Kidney capillary endothelial cell (primary cell): ENCODE measurements around the gene LYSET.
A peak's percentile ranks its signal among the peaks of the same experiment; 100 is the strongest.
"Not testable (repeated sequence)": the region's sequence is repeated elsewhere in the genome, so short reads cannot be mapped to it uniquely, and the experiment has no call there.

Experiments used
- DNase-seq: peaks from one replicate; pipeline ENCODE4 v3.0.0-alpha.2; 2018; ENCODE audit warnings: low spot score

LYSET gene

DNA sequence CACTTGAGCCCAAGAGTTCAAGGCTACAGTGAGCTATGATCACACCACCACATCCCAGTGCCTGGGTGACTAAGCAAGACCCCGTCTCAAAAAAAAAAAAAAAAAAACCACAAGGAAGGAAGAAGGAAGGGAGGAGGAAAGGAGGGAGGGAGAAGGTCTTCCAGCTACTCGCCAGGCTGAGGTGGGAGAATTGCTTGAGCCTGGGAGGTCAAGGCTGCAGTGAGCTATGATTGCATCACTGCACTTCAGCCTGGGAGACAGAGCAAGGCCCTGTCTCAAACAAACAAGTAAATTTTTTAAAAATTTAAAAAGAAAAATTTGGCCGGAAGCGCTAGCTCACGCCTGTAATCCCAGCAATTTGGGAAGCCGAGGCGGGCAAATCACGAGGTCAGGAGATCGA is 16.5 kb upstream of the LYSET start:
- not testable (repeated sequence) for DNase-seq

DNA sequence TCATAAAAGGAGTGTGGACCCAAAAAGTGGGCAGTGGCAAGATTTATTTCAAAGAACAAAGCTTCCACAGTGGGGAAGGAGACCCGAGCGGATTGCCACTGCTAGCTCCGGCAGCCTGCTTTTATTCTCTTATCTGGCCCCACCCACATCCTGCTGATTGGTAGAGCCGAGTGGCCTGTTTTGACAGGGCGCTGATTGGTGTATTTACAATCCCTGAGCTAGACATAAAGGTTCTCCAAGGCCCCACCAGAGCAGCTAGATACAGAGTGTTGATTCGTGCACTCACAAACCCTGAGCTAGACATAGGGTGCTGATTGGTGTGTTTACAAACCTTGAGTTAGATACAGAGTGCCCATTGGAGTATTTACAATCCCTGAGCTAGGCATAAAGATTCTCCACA is 15.5 kb upstream of the LYSET start:
- not testable (repeated sequence) for DNase-seq

DNA sequence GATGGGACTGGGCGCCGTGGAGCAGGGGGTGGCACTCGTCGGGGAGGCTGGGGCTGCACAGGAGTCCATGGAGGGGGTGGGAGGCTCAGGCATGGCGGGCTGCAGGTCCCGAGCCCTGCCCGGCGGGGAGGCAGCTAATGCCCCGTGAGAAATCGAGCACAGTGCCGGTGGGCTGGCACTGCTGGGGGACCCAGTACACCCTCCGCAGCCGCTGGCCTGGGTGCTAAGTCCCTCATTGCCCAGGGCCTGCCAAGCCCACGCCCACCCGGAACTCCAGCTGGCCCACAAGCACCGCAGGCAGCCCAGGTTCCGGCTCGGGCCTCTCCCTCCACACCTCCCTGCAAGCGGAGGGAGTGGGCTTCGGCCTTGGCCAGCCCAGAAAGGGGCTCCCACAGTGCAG is 15.0 kb upstream of the LYSET start:
- DNase-seq: not testable (repeated sequence)

DNA sequence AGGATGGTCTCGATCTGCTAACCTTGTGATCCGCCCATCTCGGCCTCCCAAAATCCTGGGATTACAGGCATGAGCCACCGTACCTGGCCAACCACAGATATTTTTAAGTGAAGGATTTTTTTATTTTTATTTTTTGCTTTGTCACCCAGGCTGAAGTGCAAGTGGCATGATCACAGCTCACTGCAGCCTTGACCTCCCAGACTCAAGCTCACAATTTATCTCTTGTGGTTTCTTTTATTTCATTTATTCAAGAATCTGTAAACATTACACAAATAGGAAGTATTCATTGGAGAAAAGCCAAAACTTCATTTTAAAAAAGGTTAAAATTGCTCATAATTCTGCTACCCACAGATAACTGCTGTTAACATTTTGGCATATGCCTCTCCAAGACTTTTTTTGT is 13.7 kb upstream of the LYSET start:
- DNase-seq: no peak

DNA sequence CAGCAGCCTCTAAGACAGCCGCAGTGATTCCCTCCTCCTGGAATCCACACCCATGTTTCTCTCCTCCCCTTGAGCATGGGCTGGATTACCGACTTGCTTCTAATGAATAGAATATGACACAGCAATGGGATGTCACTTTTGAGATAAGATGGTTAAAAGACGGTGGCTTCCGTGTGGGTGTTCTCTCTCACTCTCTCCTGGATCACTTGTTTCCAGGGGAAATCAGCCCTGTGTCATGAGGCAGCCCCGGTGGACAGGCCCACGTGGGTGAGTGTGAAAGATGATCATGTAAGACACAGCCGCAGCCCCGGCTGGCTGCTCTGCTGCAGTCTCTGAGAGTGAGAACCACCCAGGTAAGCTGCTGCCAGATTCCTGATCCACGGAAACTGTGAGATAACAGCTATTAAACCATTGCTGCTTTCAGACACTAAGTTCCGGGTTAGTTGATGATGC is 11.1 kb upstream of the LYSET start:
- no peak for DNase-seq

DNA sequence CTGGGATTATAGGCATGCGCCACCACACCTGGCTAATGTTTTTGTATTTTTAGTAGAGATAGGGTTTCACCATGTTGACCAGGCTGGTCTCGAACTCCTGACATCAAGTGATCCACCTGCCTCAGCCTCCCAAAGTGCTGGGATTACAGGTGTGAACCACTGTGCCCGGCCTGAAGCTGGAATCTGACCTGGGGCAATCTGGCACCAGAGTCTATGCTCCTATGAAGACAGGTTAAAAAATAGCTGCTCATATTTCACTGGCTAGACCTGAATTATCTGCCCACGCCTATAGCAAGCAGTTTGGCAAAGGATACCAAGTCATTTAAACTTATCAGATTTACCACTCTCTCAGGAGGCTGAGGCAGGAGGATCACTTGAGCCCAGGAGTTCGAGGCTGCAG is 10.4 kb upstream of the LYSET start:
- DNase-seq: not testable (repeated sequence)

DNA sequence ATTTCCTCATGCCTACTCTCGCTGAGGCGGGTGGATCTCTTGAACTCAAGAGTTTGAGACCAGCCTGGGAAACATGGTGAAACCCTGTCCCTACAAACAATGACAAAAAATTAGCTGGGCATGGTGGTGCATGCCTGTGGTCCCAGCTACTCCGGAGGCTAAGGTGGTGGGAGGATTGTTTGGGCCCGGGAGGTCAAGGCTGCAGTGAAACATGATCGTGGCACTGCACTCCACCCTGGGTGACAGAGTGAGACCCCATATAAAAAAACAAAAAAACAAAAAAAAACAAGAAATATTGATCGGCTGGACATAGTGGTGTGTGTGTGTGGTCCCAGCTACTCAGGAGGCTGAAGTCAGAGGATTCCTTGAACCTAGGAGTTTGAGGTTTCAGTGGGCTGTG is 9.6 kb upstream of the LYSET start:
- DNase-seq: no peak

DNA sequence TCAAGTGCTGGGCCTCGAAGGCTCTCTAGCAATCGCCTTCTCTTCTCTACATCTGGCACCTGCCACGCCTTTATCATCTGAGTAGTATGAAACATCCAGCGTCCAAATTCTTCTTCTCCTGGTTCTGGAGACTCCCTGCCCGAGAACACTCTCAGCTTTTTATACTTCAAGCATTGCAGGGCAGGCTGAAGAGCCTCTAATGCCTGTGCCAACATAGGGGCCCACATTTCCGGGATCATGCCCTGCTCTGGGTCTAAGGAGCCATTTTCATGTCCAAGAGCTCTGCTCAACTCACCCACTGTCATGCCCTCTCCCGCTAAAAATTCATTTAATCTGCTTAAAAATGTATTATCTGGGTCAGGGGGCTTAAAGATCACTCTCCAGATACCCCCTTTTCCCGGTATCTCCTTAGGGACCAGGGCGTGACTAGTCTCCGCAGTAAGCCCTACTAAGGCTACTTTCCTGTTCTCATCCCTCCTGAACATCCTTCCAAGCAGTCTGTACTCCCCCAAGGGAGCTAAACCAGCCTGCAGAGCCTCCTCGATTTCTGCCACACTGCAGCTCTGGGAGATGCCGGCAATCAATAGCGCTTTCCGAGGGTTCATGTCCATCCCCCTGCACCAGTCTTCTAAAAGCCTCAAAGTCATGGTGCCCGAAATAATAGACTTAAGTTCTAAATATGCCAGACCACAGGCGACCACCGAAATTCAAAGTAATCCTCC is 1.4 kb upstream of the LYSET start:
- DNase-seq: no peak

DNA sequence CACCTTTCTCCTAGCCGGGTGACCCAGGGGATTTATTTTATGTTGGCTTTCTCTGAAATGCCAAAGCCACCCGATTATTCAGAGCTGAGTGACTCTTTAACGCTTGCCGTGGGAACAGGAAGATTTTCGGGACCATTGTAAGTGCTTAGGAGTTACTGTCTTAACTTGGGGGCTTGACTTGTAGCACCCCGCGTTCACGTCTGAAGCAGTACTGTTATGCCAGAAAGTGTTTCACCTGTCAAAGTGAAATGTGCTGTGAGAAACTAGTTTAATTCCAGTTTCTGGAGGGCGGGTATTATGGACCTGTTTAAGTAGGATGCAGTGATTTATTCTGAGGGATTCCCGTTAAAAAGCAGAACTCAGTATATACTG is 218 bp downstream of the LYSET start:
- no peak for DNase-seq

DNA sequence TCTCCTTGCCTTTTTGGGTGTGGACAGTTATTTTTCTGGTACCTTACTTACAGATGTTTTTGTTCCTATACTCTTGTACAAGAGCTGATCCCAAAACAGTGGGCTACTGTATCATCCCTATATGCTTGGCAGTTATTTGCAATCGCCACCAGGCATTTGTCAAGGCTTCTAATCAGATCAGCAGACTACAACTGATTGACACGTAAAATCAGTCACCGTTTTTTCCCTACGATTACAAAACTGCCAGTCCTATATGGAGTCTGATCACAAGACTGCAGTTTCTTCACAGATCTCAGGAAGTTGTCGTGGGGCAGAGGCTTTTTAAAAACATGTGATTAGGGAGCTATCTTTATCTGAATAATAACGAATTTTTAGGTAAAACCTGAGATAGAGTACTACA is 1.3 kb downstream of the LYSET start:
- DNase-seq: no peak

DNA sequence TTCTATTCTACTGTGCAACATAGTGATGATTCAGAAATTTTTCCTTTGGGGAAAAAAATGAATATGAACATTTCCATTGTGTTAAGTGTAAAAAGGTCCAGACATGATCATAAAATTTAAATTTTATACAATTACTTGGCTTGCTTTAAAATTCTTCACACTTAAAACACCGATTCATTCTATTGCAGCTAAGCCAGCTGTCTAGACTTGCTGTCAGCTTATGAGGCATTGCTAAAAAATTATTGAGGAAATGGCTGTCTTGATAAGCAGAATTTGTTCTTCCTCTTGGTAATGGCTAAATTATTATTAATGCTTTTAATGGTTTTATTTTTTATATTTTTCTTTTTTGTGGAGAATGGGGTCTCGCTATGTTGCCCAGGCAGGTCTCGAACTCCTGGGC is 1.8 kb downstream of the LYSET start:
- DNase-seq: no peak

DNA sequence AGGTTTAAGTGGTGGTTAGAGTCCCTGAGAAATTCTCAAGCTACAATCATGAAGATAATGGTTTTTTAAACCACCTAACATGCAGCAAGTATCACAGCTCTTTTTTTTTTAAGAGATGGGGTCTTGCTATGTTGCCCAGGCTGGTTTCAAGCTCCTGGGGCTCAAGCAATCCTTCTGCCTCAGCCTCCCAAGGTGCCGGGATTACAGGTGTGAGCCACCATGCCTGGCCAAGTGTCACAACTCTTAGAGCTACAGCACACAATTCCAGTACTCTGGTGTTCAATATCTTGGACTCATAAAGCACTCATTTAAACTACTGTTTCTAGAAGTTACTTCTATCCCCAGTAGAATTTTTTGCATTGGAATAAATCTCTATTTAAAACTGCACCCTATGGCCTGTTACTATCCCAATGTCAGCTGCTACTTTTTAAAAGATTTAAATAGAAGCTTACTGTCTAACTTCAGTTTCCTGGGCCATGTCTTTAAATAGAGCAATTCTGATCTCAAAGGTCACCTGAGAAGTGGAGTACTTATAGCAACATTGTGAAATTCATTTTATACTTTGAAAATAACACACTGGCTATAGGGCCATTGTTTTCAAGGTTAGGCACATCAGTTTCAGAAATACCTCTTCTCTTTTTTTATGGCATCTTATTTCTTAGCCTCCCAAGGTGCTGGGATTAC is 10.3 kb downstream of the LYSET start:
- no peak for DNase-seq

DNA sequence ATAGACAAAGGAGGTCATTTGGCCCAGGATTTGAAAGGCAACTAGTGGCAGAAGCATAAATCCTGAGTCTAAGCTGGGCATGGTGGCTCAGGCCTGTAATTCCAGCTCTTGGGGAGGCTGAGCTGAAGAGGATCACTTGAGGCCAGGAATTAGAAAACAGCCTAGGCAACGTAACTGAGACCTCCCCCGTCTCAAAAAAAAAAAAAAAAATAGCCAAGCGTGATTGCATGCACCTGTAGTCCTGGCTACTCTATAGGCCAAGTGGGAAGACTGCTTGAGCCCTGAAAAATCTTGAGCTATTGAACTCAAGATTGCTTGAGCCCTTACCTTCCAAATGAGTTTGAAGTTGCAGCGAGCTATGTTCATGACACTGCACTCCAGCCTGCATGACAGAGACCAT is 13.9 kb downstream of the LYSET start:
- DNase-seq: no peak

DNA sequence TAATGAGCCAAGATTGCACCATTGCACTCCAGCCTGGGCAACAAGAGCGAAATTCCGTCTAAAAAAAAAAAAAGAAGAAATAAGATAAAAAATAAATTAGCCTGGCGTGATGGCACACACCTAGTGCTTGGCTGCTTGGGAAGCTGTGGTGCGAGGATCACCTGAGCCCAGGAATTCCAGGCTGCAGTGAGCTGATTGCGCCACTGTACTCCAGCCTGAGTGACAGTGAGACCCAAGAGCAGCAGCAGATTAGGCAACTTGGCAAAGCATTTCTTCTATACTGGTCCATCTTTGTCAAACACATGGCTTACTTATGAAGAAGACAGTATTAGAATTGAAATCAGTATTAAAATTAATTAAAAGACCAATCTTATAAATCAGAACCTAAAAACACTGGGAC is 15.4 kb downstream of the LYSET start:
- DNase-seq: no peak

DNA sequence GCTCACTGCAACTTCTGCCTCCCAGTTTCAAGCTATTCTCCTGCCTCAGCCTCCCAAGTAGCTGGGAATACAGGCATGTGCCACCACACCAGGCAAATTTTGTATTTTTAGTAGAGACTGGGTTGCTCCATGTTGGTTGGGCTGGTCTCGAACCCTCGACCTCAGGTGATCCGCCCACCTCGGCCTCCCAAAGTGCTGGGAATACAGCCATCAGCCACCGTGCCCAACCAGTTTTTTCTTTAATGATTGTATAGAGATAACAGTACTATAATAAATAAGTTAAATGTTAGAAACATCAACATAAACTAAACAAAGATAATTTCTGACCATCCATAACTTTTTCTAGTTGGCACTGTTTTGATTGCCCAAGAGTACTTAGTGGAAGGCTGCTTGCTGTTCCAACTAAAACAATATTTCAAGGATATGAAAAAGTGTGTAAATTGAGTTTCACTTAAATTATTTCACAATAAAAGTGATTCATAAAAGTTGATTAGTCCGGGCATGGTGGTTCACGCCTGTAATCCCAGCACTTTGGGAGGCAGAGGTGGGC is 16.1 kb downstream of the LYSET start:
- no peak for DNase-seq

DNA sequence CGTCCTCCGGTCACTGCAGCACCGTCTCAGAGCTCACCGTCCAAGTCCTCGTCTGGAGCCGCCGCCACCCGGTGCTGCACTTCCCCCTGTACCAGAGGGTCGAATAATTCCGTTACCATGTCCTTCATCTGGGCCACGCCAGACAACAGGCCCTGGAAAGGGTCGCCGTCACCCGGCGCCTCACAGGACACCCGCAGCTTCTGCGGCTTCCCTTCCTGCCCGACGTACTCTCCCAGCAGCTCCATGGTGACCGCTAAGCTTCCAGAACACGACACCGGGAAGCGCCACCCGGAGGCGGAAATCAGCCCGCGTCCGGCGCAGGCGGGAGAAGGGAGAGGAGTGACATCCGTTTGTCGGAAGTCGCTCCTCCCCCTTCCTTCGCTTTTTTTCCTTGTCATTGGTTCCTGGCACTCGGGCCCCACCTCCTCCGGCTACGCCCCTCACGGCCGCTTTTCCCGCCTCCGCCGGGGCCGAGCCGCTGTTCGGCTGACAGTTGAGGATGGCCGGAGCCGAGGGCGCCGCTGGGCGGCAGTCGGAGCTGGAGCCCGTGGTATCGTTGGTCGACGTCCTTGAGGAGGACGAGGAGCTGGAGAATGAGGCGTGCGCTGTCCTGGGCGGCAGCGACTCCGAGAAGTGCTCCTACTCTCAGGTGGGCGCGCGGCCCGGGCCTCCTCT is 21.8 kb downstream of the LYSET start, which contains the start of the genes GON7 and UBR7:
Gene GON7 (minus strand): TSS at position 273 of the 675 bp plus-strand sequence. CDS start 28 bp downstream, at position 245.
Gene UBR7 (plus strand): TSS at position 464 of the 675 bp plus-strand sequence. CDS start 36 bp downstream, at position 500.
- peak; percentile 97 for DNase-seq

DNA sequence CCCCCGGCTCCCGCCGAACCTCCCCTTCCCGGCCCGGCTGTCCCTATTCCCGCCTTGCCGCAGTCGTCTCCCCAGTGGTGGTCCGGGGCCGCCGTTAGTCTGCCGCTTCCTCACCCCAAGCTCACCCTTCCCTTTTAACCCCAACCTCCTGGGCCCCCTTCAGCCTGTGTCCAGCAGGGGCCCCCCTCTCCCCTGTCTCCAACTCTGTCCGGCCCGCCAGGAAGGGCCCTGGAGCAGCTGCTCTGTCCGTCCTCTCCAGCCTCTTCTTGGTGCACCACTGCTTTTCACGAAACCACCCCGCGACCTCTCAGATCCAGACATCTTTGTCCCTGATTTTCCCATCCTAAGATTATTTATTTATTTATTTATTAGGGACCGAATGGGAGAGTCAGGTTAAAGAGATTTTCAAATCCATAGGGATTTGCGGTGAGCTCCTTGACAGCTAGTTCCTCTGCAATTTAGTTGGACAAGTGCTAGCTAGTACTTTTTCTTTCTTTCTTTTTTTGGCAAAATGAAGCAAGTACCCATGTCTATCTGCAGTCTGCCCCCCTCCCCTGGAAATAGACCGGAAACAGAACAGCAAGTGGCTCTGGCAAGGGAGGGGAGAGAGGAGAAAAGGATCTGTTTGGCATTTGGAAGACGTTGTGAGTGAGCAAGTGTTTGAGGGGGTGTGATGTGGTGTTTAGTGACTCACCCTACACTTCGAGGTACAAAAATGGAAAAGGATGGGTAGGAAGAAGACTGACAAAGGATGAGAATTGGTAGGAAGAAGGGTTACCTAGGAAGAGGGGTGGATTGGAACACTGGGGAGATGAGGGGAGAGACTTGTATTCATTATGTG is 22.6 kb downstream of the LYSET start:
- peak; percentile 50 for DNase-seq

DNA sequence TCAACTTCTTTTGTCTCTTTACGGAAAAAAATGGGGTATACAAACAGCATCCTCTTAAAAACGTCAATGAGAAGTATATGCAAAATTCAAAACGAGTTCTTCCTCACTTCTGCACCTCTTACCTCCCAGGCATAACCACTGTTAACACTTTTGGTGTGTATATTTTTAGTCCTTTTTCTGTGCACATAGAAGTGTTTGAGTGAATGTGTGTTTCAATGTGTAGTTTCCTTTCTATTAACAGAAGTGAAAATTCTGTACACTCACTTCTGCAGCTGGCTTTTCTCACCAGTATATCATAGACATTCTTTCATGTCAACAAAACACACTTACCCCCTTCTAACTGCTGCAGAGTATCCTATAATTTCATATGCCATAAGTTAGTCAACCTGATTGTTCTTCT is 27.3 kb downstream of the LYSET start:
- DNase-seq: no peak

DNA sequence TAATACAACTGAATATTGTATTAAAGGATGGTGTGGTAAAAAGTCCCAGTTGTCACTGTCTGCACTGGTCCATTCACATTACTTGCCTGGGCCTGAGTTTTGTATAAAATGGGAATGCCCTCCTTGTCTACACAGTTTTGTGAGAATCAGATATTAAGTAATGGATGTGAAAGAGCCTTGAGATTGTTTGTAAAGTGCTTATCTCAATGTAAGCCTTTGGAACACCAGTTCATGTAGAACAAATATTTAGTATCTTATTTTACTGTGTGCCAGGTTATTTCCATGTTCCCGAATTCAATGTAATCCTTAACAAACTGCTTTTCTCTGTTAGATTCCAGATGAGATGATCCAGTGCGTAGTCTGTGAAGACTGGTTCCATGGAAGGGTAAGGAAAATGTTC is 29.5 kb downstream of the LYSET start:
- DNase-seq: no peak

DNA sequence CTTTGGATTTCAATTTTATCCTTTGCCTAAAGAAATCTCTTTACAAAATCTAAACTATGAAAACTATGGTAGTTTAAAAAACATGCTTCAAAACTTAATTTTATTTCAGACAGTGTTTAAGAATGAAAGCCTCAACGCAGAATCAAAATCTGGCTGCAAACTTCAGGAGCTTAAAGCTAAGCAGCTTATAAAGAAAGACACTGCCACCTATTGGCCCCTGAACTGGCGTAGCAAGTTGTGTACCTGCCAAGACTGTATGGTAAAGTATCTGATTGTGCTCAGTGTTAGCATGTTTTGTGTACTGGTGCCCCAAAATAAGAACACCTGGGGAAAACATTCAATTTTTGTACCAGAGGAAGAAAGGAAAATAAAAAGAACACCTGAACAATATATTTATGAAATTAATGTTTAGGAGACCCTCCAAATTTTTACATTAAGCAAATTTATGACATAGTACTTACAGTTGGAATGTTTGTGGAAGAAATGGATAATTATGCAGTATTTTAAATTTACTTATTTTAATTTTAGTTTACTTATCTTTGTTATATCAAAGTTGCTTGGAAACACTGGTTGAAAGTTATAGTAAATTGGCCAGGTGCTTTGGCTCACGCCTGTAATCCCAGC is 34.1 kb downstream of the LYSET start:
- peak; percentile 24 for DNase-seq

DNA sequence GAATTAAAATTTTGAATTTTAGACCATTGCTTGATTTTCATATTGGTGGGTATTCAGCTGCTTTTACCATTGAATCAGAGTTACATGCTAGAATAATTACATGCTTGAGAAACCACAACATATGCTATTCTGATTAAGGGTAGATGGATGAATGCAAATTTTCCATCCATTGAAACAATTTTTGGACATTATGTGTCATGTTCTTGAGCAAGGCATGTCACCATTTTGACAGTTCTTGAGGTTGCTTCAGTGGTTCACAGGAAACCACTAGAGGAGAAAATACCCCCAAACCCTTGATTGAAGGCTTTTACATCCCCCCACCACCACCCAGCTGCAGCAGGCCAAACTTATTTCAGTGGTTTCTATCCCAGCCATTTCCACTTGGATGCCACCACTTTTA is 35.4 kb downstream of the LYSET start:
- no peak for DNase-seq
